ENCODE measurements around the gene RNF169.

DNA sequence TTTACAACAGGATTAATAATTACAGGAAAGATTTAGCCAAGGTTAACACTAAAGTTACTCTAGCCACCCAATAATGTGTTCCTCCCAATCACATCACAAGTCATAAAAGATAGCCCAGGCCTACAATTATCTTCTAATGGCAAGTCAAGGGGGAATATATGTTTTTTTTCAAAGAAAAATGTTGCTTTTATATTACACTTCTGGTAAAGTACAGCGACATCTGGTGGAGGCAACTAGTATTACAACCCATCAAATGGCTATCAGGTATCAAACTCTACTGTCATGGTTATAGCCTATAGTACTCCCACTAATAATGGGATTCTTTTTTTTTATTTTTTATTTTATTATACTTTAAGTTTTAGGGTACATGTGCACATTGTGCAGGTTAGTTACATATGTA lies 128.5 kb downstream of the RNF169 start:
- TF ChIP-seq RAD21 (IDR thresholded peaks at IDR 0.05), result no peak
- TF ChIP-seq, protein P1, sequence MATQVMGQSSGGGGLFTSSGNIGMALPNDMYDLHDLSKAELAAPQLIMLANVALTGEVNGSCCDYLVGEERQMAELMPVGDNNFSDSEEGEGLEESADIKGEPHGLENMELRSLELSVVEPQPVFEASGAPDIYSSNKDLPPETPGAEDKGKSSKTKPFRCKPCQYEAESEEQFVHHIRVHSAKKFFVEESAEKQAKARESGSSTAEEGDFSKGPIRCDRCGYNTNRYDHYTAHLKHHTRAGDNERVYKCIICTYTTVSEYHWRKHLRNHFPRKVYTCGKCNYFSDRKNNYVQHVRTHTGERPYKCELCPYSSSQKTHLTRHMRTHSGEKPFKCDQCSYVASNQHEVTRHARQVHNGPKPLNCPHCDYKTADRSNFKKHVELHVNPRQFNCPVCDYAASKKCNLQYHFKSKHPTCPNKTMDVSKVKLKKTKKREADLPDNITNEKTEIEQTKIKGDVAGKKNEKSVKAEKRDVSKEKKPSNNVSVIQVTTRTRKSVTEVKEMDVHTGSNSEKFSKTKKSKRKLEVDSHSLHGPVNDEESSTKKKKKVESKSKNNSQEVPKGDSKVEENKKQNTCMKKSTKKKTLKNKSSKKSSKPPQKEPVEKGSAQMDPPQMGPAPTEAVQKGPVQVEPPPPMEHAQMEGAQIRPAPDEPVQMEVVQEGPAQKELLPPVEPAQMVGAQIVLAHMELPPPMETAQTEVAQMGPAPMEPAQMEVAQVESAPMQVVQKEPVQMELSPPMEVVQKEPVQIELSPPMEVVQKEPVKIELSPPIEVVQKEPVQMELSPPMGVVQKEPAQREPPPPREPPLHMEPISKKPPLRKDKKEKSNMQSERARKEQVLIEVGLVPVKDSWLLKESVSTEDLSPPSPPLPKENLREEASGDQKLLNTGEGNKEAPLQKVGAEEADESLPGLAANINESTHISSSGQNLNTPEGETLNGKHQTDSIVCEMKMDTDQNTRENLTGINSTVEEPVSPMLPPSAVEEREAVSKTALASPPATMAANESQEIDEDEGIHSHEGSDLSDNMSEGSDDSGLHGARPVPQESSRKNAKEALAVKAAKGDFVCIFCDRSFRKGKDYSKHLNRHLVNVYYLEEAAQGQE (IDR thresholded peaks at IDR 0.05), result no peak
- TF ChIP-seq, protein P2, sequence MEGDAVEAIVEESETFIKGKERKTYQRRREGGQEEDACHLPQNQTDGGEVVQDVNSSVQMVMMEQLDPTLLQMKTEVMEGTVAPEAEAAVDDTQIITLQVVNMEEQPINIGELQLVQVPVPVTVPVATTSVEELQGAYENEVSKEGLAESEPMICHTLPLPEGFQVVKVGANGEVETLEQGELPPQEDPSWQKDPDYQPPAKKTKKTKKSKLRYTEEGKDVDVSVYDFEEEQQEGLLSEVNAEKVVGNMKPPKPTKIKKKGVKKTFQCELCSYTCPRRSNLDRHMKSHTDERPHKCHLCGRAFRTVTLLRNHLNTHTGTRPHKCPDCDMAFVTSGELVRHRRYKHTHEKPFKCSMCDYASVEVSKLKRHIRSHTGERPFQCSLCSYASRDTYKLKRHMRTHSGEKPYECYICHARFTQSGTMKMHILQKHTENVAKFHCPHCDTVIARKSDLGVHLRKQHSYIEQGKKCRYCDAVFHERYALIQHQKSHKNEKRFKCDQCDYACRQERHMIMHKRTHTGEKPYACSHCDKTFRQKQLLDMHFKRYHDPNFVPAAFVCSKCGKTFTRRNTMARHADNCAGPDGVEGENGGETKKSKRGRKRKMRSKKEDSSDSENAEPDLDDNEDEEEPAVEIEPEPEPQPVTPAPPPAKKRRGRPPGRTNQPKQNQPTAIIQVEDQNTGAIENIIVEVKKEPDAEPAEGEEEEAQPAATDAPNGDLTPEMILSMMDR (IDR thresholded peaks at IDR 0.05; ENCODE audit: low read depth, low read length, missing input control), result peak; percentile 27
- TF ChIP-seq TAF1 (conservative IDR thresholded peaks at IDR 0.05), result no peak

Measured in liver (tissue), 3 donors.